Astrocyte (in vitro differentiated cells and primary cell): Measurements from ENCODE around the gene CCSER1.

Experiments used
- CTCF ChIP-seq: IDR thresholded peaks from 2 replicates; pipeline ENCODE4 v1.5.1; 2011; ENCODE audit warnings: low read depth, mild to moderate bottlenecking, inconsistent platforms, low read length, moderate library complexity; ENCODE audit not compliant: insufficient read depth
- EZH2 ChIP-seq: IDR thresholded peaks from 2 replicates; pipeline ENCODE4 v1.6.1; 2012; ENCODE audit warnings: mild to moderate bottlenecking, low read length, inconsistent platforms; ENCODE audit not compliant: insufficient read depth

- TF ChIP-seq CTCF, result no peak
- no peak for TF ChIP-seq EZH2
Measured at GRCh38 chr4:90183254-90183653, 56.1 kb downstream of the CCSER1 start.
